ENCODE measurements around the gene NAA35. TPM values are rescaled to one million over a fixed set of nuclear protein-coding genes. Genes with fewer than 3 reads are reported as not detected.
A peak's percentile ranks its signal among the peaks of the same experiment; 100 is the strongest.

Gene NAA35
- total and polyA plus RNA-seq, 7 experiments from 2014 or later: 14.4 to 28.6 (median 23.4) TPM

DNA sequence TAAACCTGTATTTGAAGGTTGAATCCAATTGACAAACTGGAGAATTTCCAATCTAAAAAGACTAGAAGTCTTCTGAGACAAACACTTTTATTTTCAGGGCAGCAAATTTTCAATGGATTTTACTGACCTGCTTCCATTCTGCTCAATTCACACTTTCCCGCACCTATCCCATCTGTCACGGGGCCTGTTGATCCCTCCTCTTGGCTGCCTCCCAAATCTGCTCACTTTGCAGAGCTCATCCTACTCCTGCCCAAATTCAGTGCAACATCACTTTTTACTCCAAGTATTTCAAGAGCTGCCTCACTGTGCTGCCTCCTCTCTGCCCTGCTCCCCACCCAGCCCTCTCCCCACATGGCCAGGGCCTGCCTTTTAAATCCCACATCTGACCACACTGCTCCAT, 123.3 kb downstream of the NAA35 start:
- ChIA-PET CTCF (no interaction called here), POLR2A (no interaction called here)
- Mint-ChIP-seq H3K27ac (no peak overlapping the region), H3K36me3 (no peaks in the 10 kb centered on the region), H3K4me1 (peaks cover 0 to 7% (median 0%) of the 10 kb centered on the region in 7 donors), H3K9me3 (peaks cover 0 to under 1% (median 0%) of the 10 kb centered on the region in 11 donors), H3K4me3 (no peak overlapping the region), H3K27me3 (peaks cover 0 to 22% (median 6%) of the 10 kb centered on the region in 5 donors)
- no peaks in the 10 kb centered on the region for H3K36me3 ChIP-seq (ENCODE audit: control insufficient read depth in 2 of 3, insufficient read depth in 3 of 3, low read length in 3 of 3)
- intact Hi-C loops (cut with micrococcal nuclease): no loop called here
- H3K4me1 ChIP-seq (ENCODE audit: control insufficient read depth in 2 of 2, insufficient read depth in 2 of 2, low read length in 2 of 2): no peaks in the 10 kb centered on the region
- H3K9me3 ChIP-seq (ENCODE audit: control insufficient read depth in 2 of 3, low read length in 3 of 3): no peaks in the 10 kb centered on the region
- H3K27me3 ChIP-seq (ENCODE audit: control insufficient read depth in 2 of 2, insufficient read depth in 2 of 2, low read length in 2 of 2): no peaks in the 10 kb centered on the region
- DNase-seq: no peak
- H3K27ac ChIP-seq (ENCODE audit: low read depth, low read length): no peak overlapping the region
- ATAC-seq: no peak
- H3K4me3 ChIP-seq (ENCODE audit: low read length): no peak overlapping the region

DNA sequence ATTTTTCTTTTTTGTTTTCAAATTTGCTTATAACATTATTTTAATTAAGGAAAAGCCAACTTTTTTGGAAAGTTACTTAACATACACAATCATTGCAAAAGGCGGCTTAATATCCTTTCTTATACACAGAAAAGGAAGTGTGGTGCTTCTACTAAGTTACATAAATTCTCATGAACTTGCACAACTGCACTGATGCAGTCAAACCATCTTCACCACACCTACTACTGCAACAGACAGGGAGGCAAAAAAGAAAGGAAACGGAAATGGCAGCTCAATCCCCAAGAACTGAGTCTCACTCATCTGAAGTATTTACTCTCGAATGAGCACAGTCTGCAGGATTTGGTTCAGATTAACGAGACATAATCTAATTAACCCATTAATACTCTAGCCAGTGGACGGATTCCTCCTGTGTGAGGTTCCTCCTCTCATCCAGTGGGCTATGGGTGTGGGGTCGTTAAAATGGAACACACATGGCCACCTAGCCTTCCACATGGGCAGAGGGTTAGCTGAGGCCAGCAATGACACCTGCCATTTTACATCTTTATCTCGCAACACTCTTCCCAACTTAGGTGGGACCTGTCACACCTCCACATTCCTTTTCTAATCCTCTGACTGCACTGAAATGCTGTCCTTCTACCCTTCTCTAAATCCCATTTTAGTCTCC, 128.4 kb downstream of the NAA35 start:
- POLR2A ChIA-PET: no interaction called here
- no peak overlapping the region for H3K27ac ChIP-seq (ENCODE audit: low read depth, low read length)
- DNase-seq: no peak
- H3K4me3 ChIP-seq (ENCODE audit: low read length): no peak overlapping the region
- peaks cover 0 to 4% (median 0%) of the 10 kb centered on the region in 5 donors for H3K27me3 Mint-ChIP-seq
- H3K36me3 Mint-ChIP-seq: no peaks in the 10 kb centered on the region
- no peak overlapping the region for H3K27ac Mint-ChIP-seq
- intact Hi-C loops (cut with micrococcal nuclease): no loop called here
- no peaks in the 10 kb centered on the region for H3K4me1 Mint-ChIP-seq
- CTCF ChIA-PET: no interaction called here
- peak; percentile 62 for ATAC-seq
- no peaks in the 10 kb centered on the region for H3K4me1 ChIP-seq (ENCODE audit: control insufficient read depth in 2 of 2, insufficient read depth in 2 of 2, low read length in 2 of 2)
- no peaks in the 10 kb centered on the region for H3K9me3 Mint-ChIP-seq
- H3K9me3 ChIP-seq (ENCODE audit: control insufficient read depth in 2 of 3, low read length in 3 of 3): no peaks in the 10 kb centered on the region
- H3K27me3 ChIP-seq (ENCODE audit: control insufficient read depth in 2 of 2, insufficient read depth in 2 of 2, low read length in 2 of 2): no peaks in the 10 kb centered on the region
- H3K36me3 ChIP-seq (ENCODE audit: control insufficient read depth in 2 of 3, insufficient read depth in 3 of 3, low read length in 3 of 3): no peaks in the 10 kb centered on the region
- no peak overlapping the region for H3K4me3 Mint-ChIP-seq

Other genes with a start within 250 kb of the NAA35 start
- gene AGTPBP1, start 199.2 kb upstream of the NAA35 start, total RNA-seq: 10 to 100 TPM; 31.9 to 85.7 (median 59.6) TPM
- gene AGTPBP1, start 199.2 kb upstream of the NAA35 start, polyA plus RNA-seq: 10 to 100 TPM; 28.2 to 28.5 TPM
- gene GOLM1, start 158.4 kb downstream of the NAA35 start, total RNA-seq: 1 to 10 TPM in 2 of 5 experiments, under 1 TPM in 2, not detected in 1; 0.13 to 4.3 (median 1.4) TPM
- 1 to 10 TPM in 1 of 2 donors, under 1 TPM in 1; 0.78 to 1.3 TPM for gene GOLM1, start 158.4 kb downstream of the NAA35 start, polyA plus RNA-seq